SK-N-SH treated with all-trans-retinoic acid at 6 μM for 48 hours (cell line): Measurements from ENCODE around the gene CLVS2.

Source experiments
- ARNTL ChIP-seq: fragments of 450-650 bp; formaldehyde crosslinking; IDR thresholded peaks from 2 replicates; pipeline ENCODE4 v1.5.0; 2020; ENCODE audit warnings: low read depth, mild to moderate bottlenecking, moderate library complexity, borderline replicate concordance
- CSDC2 ChIP-seq: fragments of 250-450 bp; sonication (Bioruptor Pico); IDR thresholded peaks from 2 replicates; pipeline ENCODE4 v1.5.0; 2020; ENCODE audit warnings: mild to moderate bottlenecking, moderate library complexity
- GLIS3 ChIP-seq: fragments of 250-450 bp; sonication (Bioruptor Pico); IDR thresholded peaks from 2 replicates; pipeline ENCODE4 v1.5.0; 2020; ENCODE audit warnings: mild to moderate bottlenecking, moderate library complexity
- OSR1 ChIP-seq: fragments of 250-450 bp; sonication (Bioruptor Pico); IDR thresholded peaks from 2 replicates; pipeline ENCODE4 v1.8.0; 2022; ENCODE audit warnings: moderate library complexity, mild to moderate bottlenecking, inconsistent platforms
- RARB ChIP-seq: fragments of 250-450 bp; sonication (Bioruptor Pico); IDR thresholded peaks from 2 replicates; pipeline ENCODE4 v1.8.0; 2021; ENCODE audit warnings: mild to moderate bottlenecking, moderate library complexity
- ZC3H10 ChIP-seq: fragments of 250-450 bp; sonication (Bioruptor Pico); IDR thresholded peaks from 2 replicates; pipeline ENCODE4 v1.5.1; 2021; ENCODE audit warnings: mild to moderate bottlenecking, moderate library complexity
- ZFP3 ChIP-seq: fragments of 250-450 bp; sonication (Bioruptor Pico); IDR thresholded peaks from 2 replicates; pipeline ENCODE4 v1.5.0; 2020; ENCODE audit warnings: mild to moderate bottlenecking, moderate library complexity
- ZFP30 ChIP-seq: fragments of 450-650 bp; formaldehyde crosslinking; IDR thresholded peaks from 2 replicates; pipeline ENCODE4 v1.5.0; 2022; ENCODE audit warnings: mild to moderate bottlenecking, moderate library complexity
- ZNF565 ChIP-seq: fragments of 450-650 bp; formaldehyde crosslinking; conservative IDR thresholded peaks from 2 replicates; pipeline ENCODE4 v1.5.0; 2020; ENCODE audit warnings: low read depth, mild to moderate bottlenecking, moderate library complexity
- TF ChIP-seq, protein P1 (sequence below): fragments of 250-450 bp; sonication (Bioruptor Pico); IDR thresholded peaks from 2 replicates; pipeline ENCODE4 v1.8.0; 2020; ENCODE audit warnings: mild to moderate bottlenecking, moderate library complexity, borderline replicate concordance
- TF ChIP-seq, protein P2 (sequence below): fragments of 250-450 bp; sonication (Bioruptor Pico); IDR thresholded peaks from 2 replicates; pipeline ENCODE4 v1.5.1; 2020; ENCODE audit warnings: low read depth, mild to moderate bottlenecking, moderate library complexity

DNA sequence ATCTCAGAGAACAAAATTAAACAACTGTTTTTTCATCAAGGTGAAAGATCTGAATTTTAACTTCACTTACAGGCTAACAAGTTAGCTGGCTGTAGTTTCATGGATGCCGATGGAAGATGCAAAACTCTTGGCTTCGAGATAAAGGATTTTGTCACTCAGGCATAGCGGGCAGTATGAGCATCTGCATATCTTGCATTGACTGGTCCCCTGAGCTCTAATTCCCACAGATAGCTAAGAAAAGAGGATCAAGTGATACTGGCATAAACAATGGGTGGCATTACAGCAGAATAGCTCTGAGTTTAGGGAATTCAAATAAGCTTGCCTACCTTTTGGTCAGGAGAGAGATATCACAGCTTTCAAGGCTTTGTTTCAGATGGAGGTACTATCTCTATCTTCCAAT lies 1.8 kb upstream of the CLVS2 start:
- no peak for TF ChIP-seq RARB
- no peak for TF ChIP-seq OSR1 (CRISPR knock-in tag)
- TF ChIP-seq, protein P1, sequence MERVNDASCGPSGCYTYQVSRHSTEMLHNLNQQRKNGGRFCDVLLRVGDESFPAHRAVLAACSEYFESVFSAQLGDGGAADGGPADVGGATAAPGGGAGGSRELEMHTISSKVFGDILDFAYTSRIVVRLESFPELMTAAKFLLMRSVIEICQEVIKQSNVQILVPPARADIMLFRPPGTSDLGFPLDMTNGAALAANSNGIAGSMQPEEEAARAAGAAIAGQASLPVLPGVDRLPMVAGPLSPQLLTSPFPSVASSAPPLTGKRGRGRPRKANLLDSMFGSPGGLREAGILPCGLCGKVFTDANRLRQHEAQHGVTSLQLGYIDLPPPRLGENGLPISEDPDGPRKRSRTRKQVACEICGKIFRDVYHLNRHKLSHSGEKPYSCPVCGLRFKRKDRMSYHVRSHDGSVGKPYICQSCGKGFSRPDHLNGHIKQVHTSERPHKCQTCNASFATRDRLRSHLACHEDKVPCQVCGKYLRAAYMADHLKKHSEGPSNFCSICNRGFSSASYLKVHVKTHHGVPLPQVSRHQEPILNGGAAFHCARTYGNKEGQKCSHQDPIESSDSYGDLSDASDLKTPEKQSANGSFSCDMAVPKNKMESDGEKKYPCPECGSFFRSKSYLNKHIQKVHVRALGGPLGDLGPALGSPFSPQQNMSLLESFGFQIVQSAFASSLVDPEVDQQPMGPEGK, result no peak
- TF ChIP-seq ZFP30, result no peak
- TF ChIP-seq GLIS3, result no peak
- TF ChIP-seq, protein P2, sequence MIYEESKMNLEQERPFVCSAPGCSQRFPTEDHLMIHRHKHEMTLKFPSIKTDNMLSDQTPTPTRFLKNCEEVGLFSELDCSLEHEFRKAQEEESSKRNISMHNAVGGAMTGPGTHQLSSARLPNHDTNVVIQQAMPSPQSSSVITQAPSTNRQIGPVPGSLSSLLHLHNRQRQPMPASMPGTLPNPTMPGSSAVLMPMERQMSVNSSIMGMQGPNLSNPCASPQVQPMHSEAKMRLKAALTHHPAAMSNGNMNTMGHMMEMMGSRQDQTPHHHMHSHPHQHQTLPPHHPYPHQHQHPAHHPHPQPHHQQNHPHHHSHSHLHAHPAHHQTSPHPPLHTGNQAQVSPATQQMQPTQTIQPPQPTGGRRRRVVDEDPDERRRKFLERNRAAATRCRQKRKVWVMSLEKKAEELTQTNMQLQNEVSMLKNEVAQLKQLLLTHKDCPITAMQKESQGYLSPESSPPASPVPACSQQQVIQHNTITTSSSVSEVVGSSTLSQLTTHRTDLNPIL, result no peak
- no peak for TF ChIP-seq ZFP3 (CRISPR knock-in tag)
- TF ChIP-seq ARNTL (CRISPR knock-in tag), result no peak
- TF ChIP-seq ZC3H10 (CRISPR knock-in tag), result no peak
- TF ChIP-seq CSDC2 (CRISPR knock-in tag), result no peak
- no peak for TF ChIP-seq ZNF565 (CRISPR knock-in tag)
